GM11168 (cell line): ENCODE measurements around the gene REXO4.

Source experiments
- in situ Hi-C: fragments of 300-500 bp; cut with MboI; formaldehyde crosslinking; loops from one replicate; pipeline ENCODE4 v1.12.0; 2022; ENCODE audit warnings: low sequenced_read_pairs; ENCODE audit not compliant: unreplicated experiment

The REXO4 gene

GRCh38 chr9:133374612-133375115 is 43.1 kb downstream of the REXO4 start:
- in situ Hi-C loops, result no loop called here

- in situ Hi-C loops, result no loop called here
Measured at GRCh38 chr9:133372144-133372543, 45.7 kb downstream of the REXO4 start.

- in situ Hi-C loops, result no loop called here
Measured at GRCh38 chr9:133371261-133371711, 46.5 kb downstream of the REXO4 start.

GRCh38 chr9:133370685-133371084 is 47.1 kb downstream of the REXO4 start:
- in situ Hi-C loops, result no loop called here

- in situ Hi-C loops, result no loop called here
Measured at GRCh38 chr9:133369933-133370332, 47.9 kb downstream of the REXO4 start.

GRCh38 chr9:133369422-133369821 is 48.4 kb downstream of the REXO4 start:
- in situ Hi-C loops, result no loop called here

GRCh38 chr9:133368249-133368881 is 49.4 kb downstream of the REXO4 start:
- in situ Hi-C loops, result no loop called here

- in situ Hi-C loops, result no loop called here
Measured at GRCh38 chr9:133367778-133368177, 50.0 kb downstream of the REXO4 start.

GRCh38 chr9:133367221-133367620 is 50.6 kb downstream of the REXO4 start:
- in situ Hi-C loops, result no loop called here

- in situ Hi-C loops, result no loop called here
Measured at GRCh38 chr9:133366435-133366834, 51.4 kb downstream of the REXO4 start.

GRCh38 chr9:133362359-133363044 is 55.3 kb downstream of the REXO4 start:
- in situ Hi-C loops, result no loop called here

- in situ Hi-C loops, result no loop called here
Measured at GRCh38 chr9:133361507-133362092, 56.2 kb downstream of the REXO4 start.

- in situ Hi-C loops, result no loop called here
Measured at GRCh38 chr9:133360400-133361393, 57.1 kb downstream of the REXO4 start.

- in situ Hi-C loops, result no loop called here
Measured at GRCh38 chr9:133359399-133360175, 58.2 kb downstream of the REXO4 start.

- in situ Hi-C loops, result no loop called here
Measured at GRCh38 chr9:133357656-133358055, 60.2 kb downstream of the REXO4 start.

GRCh38 chr9:133356391-133357091 is 61.3 kb downstream of the REXO4 start, which contains the start of the genes SURF1 and SURF2:
Gene SURF1 (minus strand): TSS chr9:133356487. CDS start chr9:133356453, 34 bp downstream.
Gene SURF2 (plus strand): TSS chr9:133356550. CDS start chr9:133356593, 43 bp downstream.
- in situ Hi-C loops, result no loop called here
